ENCODE data around the gene TCEANC.

Gene TCEANC

DNA sequence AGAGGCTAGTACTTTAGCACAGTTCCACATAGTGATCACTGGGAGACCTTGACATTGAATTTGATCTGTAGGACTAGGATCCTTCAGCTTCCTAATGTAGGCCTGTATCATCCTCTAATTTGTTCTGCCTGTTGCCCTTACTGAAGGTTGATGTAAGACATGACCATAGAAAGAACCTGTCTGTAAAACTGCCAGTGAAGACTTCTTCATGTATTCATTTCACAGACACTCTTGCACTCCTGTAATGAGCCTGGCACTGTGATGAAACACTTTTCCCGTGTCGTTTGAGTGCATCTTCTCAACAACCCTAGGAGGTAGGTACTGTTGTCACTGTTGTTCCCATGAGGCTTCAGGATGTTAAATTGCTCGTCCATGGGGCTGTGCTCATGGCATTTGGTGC is 50.6 kb downstream of the TCEANC start:
- TF ChIP-seq, protein P1, sequence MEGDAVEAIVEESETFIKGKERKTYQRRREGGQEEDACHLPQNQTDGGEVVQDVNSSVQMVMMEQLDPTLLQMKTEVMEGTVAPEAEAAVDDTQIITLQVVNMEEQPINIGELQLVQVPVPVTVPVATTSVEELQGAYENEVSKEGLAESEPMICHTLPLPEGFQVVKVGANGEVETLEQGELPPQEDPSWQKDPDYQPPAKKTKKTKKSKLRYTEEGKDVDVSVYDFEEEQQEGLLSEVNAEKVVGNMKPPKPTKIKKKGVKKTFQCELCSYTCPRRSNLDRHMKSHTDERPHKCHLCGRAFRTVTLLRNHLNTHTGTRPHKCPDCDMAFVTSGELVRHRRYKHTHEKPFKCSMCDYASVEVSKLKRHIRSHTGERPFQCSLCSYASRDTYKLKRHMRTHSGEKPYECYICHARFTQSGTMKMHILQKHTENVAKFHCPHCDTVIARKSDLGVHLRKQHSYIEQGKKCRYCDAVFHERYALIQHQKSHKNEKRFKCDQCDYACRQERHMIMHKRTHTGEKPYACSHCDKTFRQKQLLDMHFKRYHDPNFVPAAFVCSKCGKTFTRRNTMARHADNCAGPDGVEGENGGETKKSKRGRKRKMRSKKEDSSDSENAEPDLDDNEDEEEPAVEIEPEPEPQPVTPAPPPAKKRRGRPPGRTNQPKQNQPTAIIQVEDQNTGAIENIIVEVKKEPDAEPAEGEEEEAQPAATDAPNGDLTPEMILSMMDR (IDR thresholded peaks at IDR 0.05): no peak

DNA sequence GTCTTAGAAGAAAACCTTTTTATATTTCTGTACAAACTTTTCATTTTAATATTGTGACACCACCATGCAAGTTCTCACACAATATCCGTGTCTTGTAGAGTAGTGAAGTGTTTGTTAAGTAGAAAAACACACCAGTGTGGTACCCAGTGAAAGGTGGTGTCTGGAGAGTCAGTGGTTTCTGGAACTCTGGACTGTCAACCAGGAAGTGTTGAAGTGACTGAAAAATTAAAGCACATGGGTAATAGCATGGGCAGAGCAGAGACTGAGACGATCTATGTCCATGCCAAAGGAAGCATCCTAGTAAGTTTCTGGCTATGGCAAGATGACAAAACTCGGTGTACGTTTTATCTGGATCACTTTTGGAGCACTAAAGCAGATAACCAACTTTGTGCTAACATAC is 58.2 kb downstream of the TCEANC start:
- TF ChIP-seq, protein P1 (IDR thresholded peaks at IDR 0.05): no peak

All from LNCAP (cell line).